Panc1 (cell line): ENCODE data around the gene TP63. TPM values are rescaled to one million over a fixed set of nuclear protein-coding genes. Genes with fewer than 3 reads are reported as not detected.

ENCODE experiments used
- ATAC-seq: fragments of 200-7000 bp; cut with Tn5 transposase; 2 replicates; pipeline ENCODE4 v1.9.1; 2020; ENCODE audit warnings: mild to moderate bottlenecking, moderate library complexity
- BruUV-seq: library from RNA; stranded (reverse); fragments of 400-500 nt; replicated peaks from 2 replicates; lab custom pipeline; 2021; lab: Mats Ljungman, UMichigan
- CTCF ChIA-PET: fragments of 300-600 bp; sonication (Branson Sonifier 250); formaldehyde crosslinking; loops from one replicate; lab custom pipeline; 2022; ENCODE audit warnings: antibody characterized with exemption; lab: Charles Lee
- POLR2A ChIA-PET: fragments of 300-600 bp; sonication (Branson Sonifier 250); formaldehyde crosslinking; loops from one replicate; lab custom pipeline; 2022; ENCODE audit warnings: antibody characterized with exemption; lab: Charles Lee
- DNase-seq: peaks from one replicate; pipeline ENCODE4 v3.0.0-alpha.2; 2010; ENCODE audit warnings: low read depth, low spot score
- H3K27ac ChIP-seq: 2 replicates; pipeline ENCODE4 v1.5.1; 2011; ENCODE audit warnings: mild to moderate bottlenecking, low read length, inconsistent platforms
- H3K27me3 ChIP-seq: fragments of 200-500 bp; sonication (Bioruptor generic); 2 replicates; pipeline ENCODE4 v1.6.0; 2014; ENCODE audit warnings: low read length, inconsistent platforms; ENCODE audit not compliant: control insufficient read depth, insufficient read depth
- H3K36me3 ChIP-seq: fragments of 200-500 bp; sonication (Bioruptor generic); 2 replicates; pipeline ENCODE4 v1.5.1; 2014; ENCODE audit warnings: inconsistent platforms, mild to moderate bottlenecking, low read length, moderate library complexity; ENCODE audit not compliant: control insufficient read depth, insufficient read depth
- H3K4me1 ChIP-seq: 2 replicates; pipeline ENCODE4 v1.5.1; 2011; ENCODE audit warnings: inconsistent platforms, mild to moderate bottlenecking, low read length, moderate library complexity; ENCODE audit not compliant: control insufficient read depth, insufficient read depth
- H3K4me3 ChIP-seq, 2 experiments: 2 replicates each; pipeline ENCODE4 v1.5.1; 2011 to 2012; ENCODE audit warnings: low read depth in 2 of 2, low read length in 2 of 2, mild to moderate bottlenecking in 2 of 2, inconsistent platforms in 1 of 2, moderate library complexity in 1 of 2
- H3K9me3 ChIP-seq: fragments of 200-500 bp; sonication (Bioruptor generic); 2 replicates; pipeline ENCODE4 v1.5.1; 2014; ENCODE audit warnings: low read depth, mild to moderate bottlenecking, inconsistent platforms, low read length, moderate library complexity; ENCODE audit not compliant: control insufficient read depth, insufficient read depth
- CTCF ChIP-seq: fragments of 450-650 bp; IDR thresholded peaks from 2 replicates; pipeline ENCODE4 v1.5.1; 2017; ENCODE audit warnings: mild to moderate bottlenecking
- POLR2AphosphoS5 ChIP-seq: IDR thresholded peaks from 2 replicates; pipeline ENCODE4 v1.6.1; 2012; ENCODE audit warnings: mild to moderate bottlenecking, low read depth, low read length, moderate library complexity
- REST ChIP-seq, 2 experiments: IDR thresholded peaks; 2 replicates each; pipeline ENCODE4 v1.6.1; 2011 to 2012; ENCODE audit warnings: low read depth in 2 of 2, control low read depth in 1 of 2, low read length in 1 of 2, mild to moderate bottlenecking in 1 of 2, moderate library complexity in 1 of 2; ENCODE audit not compliant: insufficient read depth in 1 of 2
- SIN3A ChIP-seq: IDR thresholded peaks from 2 replicates; pipeline ENCODE4 v1.6.1; 2012; ENCODE audit warnings: low read depth, mild to moderate bottlenecking, low read length, moderate library complexity, borderline replicate concordance; ENCODE audit not compliant: insufficient read depth
- TCF7L2 ChIP-seq: IDR thresholded peaks from 2 replicates; pipeline ENCODE4 v1.6.1; 2011; ENCODE audit warnings: mild to moderate bottlenecking, low read depth, low read length, inconsistent platforms
- in situ Hi-C: cut with HindIII; loops from 2 replicates; pipeline ENCODE4 v1.10.0; 2016; ENCODE audit warnings: low sequenced_read_pairs, low pct_unique_long_range_greater_than_20kb
- intact Hi-C: fragments of 100-400 bp; cut with micrococcal nuclease; formaldehyde crosslinking; loops from one replicate; pipeline ENCODE4 v1.10.0; 2022; ENCODE audit not compliant: unreplicated experiment
- total RNA-seq: library from RNA; stranded (reverse); gene quantifications from one replicate; pipeline ENCODE4 v1.2.1, GENCODE V29; 2021; ENCODE audit not compliant: unreplicated experiment

TP63 gene
- total RNA-seq, 1 experiment from 2014 or later = 0.51 TPM

DNA sequence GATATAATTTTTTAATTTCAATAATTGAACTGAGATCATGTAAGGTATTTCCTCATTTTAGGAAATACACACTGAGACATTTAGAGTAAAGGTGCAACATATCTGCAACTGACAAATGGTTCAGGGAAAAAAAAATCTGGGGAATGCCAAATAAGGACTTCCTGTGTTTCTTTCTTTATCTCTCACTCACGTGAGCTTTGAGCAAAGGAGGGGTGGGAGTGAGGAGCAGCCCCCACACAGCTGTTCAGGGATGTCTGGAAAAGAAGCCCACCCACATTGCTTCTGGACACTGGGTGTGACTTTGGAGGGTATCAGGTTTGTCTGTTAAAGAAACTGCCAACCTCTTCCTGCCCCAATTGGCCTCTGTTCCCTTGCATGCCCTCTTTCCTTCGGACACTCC lies 5.6 kb upstream of the TP63 start:
- ChIA-PET POLR2A (no interaction called here), CTCF (interaction anchor here (0.6 kb wide), 1 partner anchor 1219 kb away, joined by 4 read pairs; no protein-coding TSS in a partner anchor)
- no TSS peak for BruUV-seq
- ATAC-seq (no peak), DNase-seq (no peak)
- intact Hi-C loops = no loop called here
- Histone ChIP-seq H3K4me3 (no peak overlapping the region), H3K27me3 (no peaks in the 10 kb centered on the region), H3K9me3 (no peaks in the 10 kb centered on the region), H3K4me1 (no peaks in the 10 kb centered on the region), H3K27ac (no peak overlapping the region), H3K36me3 (no peaks in the 10 kb centered on the region)
- in situ Hi-C loops = no loop called here
- TF ChIP-seq TCF7L2 (no peak), REST (IDR thresholded peaks at IDR 0.05; ENCODE audit: insufficient read depth in 1 of 2, low read depth in 2 of 2, low read length in 1 of 2) (no peak), SIN3A (no peak), CTCF (no peak), POLR2AphosphoS5 (no peak)

GRCh38 chr3:189626286-189626685 lies 4.9 kb upstream of the TP63 start:
- ChIA-PET CTCF (interaction anchor here (0.6 kb wide), 1 partner anchor 1220 kb away, joined by 4 read pairs; no protein-coding TSS in a partner anchor), POLR2A (no interaction called here)
- no TSS peak for BruUV-seq
- no peak overlapping the region for H3K4me3 ChIP-seq
- H3K9me3 ChIP-seq = no peaks in the 10 kb centered on the region
- TF ChIP-seq TCF7L2 (no peak), REST (IDR thresholded peaks at IDR 0.05; ENCODE audit: insufficient read depth in 1 of 2, low read depth in 2 of 2, low read length in 1 of 2) (no peak), CTCF (no peak), POLR2AphosphoS5 (no peak), SIN3A (no peak)
- ATAC-seq (no peak), DNase-seq (no peak)
- in situ Hi-C loops (no loop called here), intact Hi-C loops (no loop called here)
- no peak overlapping the region for H3K27ac ChIP-seq
- H3K36me3 ChIP-seq = no peaks in the 10 kb centered on the region
- no peaks in the 10 kb centered on the region for H3K4me1 ChIP-seq
- H3K27me3 ChIP-seq = no peaks in the 10 kb centered on the region
